HUDEP-2 (cell line): ENCODE measurements around the gene PEX11A.

Experiments used
- DNase-seq, 76 experiments: peaks; one replicate each; lab custom pipeline; 2025; ENCODE audit not compliant: unreplicated experiment in 76 of 76; lab: John Stamatoyannopoulos, UW

Gene PEX11A

GRCh38 chr15:89631902-89632264, 58.7 kb downstream of the PEX11A start:
- no peak for DNase-seq
